CD4-positive, alpha-beta T cell treated with Interleukin-4 for 1 hour (primary cell): ENCODE results near the gene IL1R2.

ENCODE experiments used
- DNase-seq, 2 donors: peaks; one replicate each; pipeline ENCODE4 v3.0.0-alpha.2; 2020 to 2022

IL1R2 gene

GRCh38 chr2:101975171-101975870 is 16.4 kb upstream of the IL1R2 start:
- no peak for DNase-seq

- no peak for DNase-seq
Measured at GRCh38 chr2:101976891-101977290, 14.9 kb upstream of the IL1R2 start.

- DNase-seq = no peak
Measured at GRCh38 chr2:101980368-101980767, 11.4 kb upstream of the IL1R2 start.

GRCh38 chr2:101981066-101981465 is 10.7 kb upstream of the IL1R2 start:
- DNase-seq = no peak

GRCh38 chr2:101981504-101981903 is 10.3 kb upstream of the IL1R2 start:
- DNase-seq = peak in 1 of 2 donors; percentile 27

GRCh38 chr2:101982495-101983029 is 9.2 kb upstream of the IL1R2 start:
- no peak for DNase-seq

- no peak for DNase-seq
Measured at GRCh38 chr2:101983486-101983885, 8.3 kb upstream of the IL1R2 start.

GRCh38 chr2:101983928-101984327 is 7.8 kb upstream of the IL1R2 start:
- DNase-seq = no peak

- DNase-seq = no peak
Measured at GRCh38 chr2:101984656-101985055, 7.1 kb upstream of the IL1R2 start.

- no peak for DNase-seq
Measured at GRCh38 chr2:101985101-101985792, 6.5 kb upstream of the IL1R2 start.

GRCh38 chr2:101985793-101986164 is 6.0 kb upstream of the IL1R2 start:
- DNase-seq = no peak

GRCh38 chr2:101986376-101986775 is 5.4 kb upstream of the IL1R2 start:
- no peak for DNase-seq

GRCh38 chr2:101986804-101987740 is 4.7 kb upstream of the IL1R2 start:
- DNase-seq = peak in 1 of 2 donors; percentile 16

- no peak for DNase-seq
Measured at GRCh38 chr2:101987832-101988231, 3.9 kb upstream of the IL1R2 start.

- no peak for DNase-seq
Measured at GRCh38 chr2:101988541-101988940, 3.2 kb upstream of the IL1R2 start.

- no peak for DNase-seq
Measured at GRCh38 chr2:101989740-101990460, 1.9 kb upstream of the IL1R2 start.

- DNase-seq = no peak
Measured at GRCh38 chr2:101993772-101994171, 2.0 kb downstream of the IL1R2 start.

GRCh38 chr2:101995019-101995418 is 3.3 kb downstream of the IL1R2 start:
- DNase-seq = no peak

GRCh38 chr2:101995804-101996203 is 4.0 kb downstream of the IL1R2 start:
- no peak for DNase-seq

- no peak for DNase-seq
Measured at GRCh38 chr2:101998556-101998895, 6.8 kb downstream of the IL1R2 start.

GRCh38 chr2:101998896-101999789 is 7.4 kb downstream of the IL1R2 start:
- DNase-seq = no peak

GRCh38 chr2:102000012-102000411 is 8.3 kb downstream of the IL1R2 start:
- no peak for DNase-seq
